Stimulated activated CD4-positive, alpha-beta T cell treated with anti-CD3 and anti-CD28 coated beads, Interleukin-12 subunit alpha, Interleukin-12 subunit beta, amount 100 ng/mL, for 4 hours (primary cell): ENCODE measurements around the gene CACNA1F.

Experiments
- DNase-seq: peaks from one replicate; pipeline ENCODE4 v3.0.0-alpha.2; 2020

Gene CACNA1F

DNA sequence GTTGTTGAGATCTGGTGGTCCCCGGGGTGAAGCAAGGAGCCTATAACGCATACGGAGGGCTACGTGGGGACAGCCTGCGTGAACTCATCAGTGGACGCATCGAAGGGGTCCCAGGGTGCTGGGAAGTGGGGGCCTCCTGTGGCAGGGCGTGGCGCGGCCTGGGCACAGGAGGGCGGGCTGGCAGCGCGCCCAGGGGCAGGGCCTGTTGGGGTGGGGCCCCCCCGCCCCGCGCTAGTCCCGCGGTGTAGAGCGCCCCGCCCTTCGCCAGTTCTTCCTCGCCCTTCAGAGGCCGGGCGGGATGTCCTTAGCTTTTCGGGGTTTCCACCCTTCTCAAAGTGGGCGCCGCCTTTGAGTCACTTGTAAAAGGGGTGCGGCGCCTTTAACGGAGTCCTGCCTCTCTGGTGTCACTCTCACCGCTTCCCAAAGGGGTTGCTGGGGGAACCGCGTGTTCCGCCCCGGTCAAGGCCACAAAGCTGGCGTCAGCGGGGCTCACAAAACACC, 60.8 kb downstream of the CACNA1F start:
- peak; percentile 59 for DNase-seq

DNA sequence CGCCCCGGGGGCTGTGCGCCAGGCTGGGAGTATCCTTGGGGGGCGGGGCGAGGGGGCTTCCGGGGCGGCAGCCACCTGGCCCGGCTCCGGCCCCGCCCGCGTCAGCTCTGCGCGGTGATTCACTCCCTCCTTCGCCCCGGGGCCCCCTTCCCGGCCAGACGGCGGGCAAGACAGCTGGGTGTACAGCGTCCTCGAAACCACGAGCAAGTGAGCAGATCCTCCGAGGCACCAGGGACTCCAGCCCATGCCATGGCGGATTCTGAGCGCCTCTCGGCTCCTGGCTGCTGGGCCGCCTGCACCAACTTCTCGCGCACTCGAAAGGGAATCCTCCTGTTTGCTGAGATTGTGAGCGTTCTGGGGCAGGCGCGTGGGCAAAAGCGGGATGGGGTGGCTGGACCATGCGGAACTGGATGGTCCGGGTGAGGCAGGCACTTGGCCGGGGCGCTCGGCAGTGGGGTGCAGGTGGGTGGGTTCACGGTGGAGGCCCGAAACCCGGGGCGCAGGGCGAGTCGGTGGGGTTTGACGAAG, 61.3 kb downstream of the CACNA1F start, which contains the start of gene PLP2:
Gene PLP2 (plus strand): TSS at position 147 of the 528 bp plus-strand sequence. CDS start 103 bp downstream, at position 250.
- peak; percentile 70 for DNase-seq

DNA sequence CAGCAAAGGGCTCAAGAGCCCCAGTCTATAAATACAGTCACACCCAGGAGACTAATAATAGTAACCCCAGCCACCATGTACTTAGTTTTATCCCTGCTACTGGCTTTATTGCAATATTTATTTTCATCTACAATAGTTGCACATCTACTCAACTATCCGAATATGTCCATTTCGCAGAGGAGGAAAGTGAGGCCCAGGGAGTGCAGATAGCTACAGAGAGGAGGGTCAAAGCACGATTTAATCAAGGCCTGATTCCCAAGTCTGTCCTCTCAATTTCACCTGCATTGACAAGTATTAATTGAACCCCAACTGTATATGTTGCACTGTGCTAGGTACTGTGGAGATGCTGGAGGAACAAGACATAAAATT, 65.4 kb downstream of the CACNA1F start:
- DNase-seq, result no peak

DNA sequence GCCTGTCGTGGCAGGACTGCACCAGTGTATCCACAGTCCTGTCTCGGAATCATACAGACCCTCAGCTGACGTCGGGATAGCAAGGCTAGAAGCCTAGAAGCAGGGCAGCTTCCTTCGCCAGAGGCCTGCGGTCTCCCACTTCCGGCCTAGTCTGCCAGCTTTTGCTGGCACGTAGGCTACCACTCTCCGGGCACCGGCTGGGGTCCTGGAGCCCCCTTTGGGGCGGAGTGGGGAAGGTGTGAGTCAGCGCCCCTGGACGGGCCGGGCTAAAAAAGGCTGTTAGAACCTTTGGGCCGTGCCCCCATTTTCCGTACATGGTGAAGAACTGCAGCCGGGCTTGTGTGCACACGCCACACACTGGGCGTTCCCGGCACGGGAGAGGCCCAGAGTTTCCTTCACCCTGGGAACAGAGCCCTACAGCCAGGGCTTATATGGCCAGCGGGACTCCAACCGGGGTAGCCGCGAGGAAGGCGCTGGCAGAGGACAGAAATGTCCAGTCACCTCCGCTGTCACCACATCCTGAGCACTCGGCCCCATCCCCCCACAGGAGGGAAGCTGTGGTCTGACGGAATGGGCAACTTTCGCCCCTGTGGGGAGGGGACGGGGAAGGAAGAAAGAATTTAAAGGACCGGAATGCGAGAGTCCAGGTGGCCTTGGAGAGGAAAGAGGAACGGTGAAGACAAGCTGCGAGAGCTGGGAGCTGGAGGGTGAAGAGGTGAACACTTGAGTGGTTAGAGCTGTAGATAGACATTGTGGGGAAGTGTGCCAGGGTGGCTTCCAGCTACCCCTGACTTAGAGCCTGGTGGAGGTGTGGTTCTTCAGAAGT, 66.0 kb downstream of the CACNA1F start:
- DNase-seq, result peak; percentile 43

DNA sequence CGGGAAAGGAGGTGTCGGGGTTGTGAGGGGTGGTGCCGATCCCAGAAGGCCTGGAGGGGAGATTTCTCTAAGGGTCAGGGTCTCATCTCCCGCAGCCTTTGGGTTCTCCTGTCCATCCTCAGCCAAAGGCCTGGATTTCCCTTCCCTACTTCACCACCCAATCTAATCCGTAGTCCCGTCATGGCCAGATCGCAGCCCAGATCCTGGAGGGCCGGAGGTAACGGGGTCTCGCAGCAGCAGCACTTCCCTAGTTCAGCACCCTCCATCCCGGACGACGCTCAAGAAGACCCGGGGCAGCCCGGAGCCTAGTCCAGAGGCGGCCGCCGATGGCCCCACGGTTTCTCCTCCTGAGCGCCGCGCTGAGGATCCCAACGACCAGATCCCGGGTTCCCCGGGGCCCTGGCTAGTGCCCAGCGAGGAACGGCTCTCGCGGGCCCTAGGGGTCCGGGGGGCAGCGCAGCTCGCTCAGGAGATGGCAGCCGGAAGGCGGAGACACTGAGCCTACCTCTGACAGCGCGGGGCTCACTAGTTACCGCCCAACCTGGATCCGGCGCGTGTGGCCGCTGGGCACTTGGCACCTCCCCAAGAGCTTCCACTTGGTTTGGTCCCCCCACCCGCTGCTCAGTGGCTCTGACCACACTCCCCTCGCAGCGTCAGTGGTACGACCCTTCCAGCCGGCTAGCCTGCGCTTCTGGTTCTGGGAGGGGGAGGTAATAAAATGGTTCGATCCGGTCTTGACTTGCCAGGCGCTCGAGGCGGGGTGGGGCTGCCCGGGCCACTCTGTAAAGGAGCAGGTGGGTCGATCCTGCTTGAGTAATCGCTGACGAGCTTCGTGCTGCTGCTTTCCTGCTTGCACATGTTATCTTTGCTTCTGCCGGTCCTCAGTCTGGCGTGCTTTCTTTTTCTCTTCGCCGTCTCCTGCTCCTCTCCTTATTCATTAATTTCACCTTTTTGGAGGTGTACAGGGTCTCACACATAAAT, 66.9 kb downstream of the CACNA1F start:
- DNase-seq, result peak; percentile 53

DNA sequence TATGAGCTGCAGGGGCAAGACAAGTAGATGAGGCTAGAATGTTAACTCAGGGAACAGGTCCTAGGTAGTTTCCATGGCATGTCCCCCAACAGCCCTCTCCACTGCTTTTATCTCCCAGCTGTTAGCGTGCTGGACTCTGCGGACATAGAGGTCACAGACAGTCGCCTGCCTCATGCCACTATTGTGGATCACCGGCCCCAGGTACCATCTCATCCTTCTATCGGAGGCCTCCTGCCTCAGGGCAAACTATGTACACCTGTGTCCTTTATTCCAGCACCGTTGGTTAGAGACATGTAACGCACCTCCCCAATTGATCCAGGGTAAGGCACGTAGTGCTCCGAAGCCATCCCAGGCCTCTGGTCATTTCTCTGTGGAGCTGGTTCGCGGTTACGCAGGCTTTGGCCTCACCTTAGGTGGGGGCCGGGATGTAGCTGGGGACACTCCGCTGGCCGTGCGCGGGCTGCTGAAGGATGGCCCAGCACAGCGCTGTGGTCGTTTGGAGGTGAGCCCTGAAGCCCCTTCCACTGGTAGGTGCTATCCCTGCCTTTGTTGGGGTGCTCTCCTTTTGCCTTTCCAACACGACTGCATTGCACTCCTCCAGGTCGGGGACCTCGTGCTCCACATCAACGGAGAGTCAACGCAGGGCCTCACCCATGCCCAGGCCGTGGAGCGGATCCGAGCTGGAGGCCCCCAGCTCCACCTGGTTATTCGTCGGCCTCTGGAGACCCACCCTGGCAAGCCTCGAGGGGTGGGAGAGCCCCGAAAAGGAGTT, 68.4 kb downstream of the CACNA1F start:
- no peak for DNase-seq

DNA sequence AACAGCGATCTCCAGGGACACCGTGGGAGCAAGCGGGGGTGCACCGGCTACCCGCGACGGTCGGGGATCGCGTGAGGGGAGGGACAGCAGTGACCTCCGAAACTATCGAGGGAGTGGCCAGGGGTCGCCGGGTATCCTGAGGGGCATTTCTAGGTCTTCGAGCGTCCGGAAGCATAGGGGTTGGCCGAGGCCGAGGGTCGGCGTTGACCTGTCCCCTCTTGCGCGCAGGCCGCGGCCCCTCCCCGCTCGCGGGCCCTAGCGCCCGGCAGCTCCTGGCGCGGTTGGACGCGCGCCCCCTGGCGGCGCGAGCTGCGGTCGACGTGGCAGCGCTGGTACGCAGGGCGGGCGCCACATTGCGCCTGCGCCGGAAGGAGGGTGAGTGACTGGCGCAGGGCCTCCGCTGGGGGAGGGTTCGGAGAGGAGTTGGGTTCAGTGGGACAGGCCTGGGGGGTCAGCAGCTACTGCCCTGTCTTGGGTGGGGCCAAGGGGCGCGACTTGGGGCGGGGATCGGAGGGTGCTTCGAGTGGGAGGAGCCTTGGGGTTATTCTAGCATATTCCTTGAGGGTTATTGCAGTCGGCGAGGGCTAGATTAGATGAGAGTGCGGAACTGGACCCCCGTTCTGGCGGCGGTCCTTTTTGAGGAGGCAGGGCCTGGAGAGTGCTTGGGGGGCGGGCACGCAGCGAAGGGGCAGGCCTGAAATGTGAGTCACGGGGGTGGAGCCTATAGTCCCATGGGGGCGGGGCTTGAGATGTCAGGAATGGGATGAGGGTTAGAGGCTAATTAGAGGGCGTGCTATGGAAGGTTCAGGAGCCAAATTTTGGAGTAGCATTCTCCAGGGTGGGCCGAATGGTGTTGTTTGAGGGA, 69.4 kb downstream of the CACNA1F start:
- peak; percentile 72 for DNase-seq

DNA sequence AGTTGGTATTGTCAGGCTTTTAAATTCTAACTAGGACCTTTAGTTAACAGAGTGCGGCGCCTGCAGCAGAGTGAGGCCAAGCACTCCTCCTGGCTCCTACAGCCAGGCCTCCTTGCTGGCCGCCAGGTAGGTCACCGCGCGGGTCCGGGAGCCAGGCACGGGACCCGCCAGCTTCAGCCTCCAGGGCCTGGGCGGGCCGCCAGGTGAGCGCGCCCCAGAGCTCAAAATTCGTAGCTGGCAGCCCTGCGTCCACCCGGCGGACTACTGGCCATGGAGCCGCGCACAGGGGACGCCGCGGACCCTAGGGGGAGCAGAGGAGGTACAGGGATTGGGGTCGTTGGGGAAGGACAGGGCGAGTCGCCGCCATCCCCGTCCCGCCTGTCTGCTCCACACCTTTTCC, 70.5 kb downstream of the CACNA1F start, which contains the start of gene MAGIX:
Gene MAGIX (plus strand): TSS at position 139 of the 400 bp plus-strand sequence. CDS start 132 bp downstream, at position 271.
- no peak for DNase-seq

DNA sequence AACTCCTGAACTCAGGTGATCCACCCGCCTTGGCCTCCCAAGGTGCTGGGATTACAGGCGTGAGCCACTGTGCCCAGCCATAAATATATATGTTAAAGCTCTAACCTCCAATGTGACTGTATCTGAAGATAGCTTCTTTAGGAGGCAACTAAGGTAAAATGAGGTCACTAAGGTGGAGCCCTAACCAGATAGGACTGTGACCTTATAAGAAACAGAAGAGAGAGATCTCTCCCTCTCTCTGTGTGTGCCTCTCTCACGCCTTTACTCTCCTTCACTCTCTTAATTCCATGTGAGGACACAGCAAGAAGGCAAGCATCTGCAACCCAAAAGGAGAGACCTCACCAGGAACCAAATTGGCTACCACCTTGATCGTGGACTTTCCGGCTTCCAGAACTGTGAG, 71.5 kb downstream of the CACNA1F start:
- no peak for DNase-seq

DNA sequence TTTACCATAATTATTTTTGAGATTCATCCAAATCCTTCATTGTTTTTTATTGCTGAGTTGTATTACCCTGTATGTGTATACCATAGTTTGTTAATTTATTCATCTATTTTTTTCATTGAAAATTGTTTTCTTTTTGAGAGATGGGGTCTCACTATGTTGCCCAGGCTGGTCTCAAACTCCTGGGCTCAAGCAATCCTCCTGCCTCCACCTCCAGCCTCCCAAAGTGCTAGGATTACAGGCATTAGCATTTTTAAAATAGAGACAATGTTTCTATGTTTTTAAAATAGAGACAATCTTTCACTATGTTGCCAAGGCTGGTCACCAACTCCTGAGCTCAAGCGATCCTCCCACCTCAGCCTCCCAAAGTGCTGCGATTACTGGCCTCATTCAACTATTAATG, 72.2 kb downstream of the CACNA1F start:
- DNase-seq, result no peak

DNA sequence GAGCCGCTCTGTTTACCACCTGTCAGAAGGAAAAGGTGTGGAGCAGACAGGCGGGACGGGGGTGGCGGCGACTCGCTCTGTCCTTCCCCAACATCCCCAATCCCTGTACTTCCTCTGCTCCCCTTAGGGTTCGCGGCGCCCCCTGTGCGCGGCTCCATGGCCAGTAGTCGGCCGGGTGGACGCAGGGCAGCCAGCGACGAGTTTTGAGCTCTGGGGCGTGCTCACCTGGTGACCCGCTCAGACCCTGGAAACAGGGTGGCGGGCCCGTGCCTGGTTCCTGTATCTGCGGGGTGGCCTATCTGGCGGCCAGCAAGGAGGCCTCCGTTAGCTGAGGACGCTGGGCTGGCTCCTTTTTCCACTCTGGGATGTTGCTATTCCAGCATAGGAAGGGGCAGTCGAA, 75.9 kb downstream of the CACNA1F start:
- no peak for DNase-seq

DNA sequence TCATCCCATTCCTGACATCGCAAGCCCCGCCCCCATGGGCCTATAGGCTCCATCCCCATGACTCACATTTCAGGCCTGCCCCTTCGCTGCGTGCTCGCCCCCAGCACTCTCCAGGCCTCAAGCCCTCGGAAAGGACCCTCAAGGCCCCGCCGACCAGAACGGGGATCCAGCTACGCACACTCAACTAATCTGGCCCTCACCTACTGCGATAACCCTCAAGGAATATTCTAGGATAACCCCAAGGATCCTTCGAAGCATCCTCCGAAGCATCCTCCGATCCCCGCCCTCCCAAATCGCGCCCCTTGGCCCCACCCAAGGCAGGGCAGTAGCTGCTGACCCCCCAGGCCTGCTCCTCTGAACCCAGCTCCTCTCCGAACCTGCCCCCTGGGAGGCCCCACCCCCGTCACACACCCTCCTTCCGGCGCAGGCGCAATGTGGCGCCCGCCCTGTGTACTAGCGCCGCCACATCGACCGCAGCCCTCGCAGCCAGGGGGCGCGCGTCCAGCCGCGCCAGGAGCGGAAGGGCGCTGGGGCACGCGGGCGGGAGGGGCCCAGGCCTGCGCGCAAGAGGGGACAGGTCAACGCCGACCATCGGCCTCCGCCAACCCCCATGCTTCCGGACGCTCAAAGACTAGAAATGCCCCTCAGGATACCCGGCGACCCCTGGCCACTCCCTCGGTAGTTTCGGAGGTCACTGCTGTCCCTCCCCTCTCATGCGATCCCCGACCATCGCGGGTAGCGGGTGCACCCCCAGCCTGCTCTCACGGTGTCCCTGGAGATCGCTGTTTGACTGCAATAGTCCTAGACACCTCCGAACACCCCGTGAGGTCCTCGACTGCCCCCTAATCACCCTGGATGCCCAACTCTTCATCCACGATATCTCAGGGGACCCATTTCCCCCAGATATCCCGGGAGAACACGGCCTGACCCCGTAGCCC, 77.0 kb downstream of the CACNA1F start:
- DNase-seq, result peak; percentile 80

DNA sequence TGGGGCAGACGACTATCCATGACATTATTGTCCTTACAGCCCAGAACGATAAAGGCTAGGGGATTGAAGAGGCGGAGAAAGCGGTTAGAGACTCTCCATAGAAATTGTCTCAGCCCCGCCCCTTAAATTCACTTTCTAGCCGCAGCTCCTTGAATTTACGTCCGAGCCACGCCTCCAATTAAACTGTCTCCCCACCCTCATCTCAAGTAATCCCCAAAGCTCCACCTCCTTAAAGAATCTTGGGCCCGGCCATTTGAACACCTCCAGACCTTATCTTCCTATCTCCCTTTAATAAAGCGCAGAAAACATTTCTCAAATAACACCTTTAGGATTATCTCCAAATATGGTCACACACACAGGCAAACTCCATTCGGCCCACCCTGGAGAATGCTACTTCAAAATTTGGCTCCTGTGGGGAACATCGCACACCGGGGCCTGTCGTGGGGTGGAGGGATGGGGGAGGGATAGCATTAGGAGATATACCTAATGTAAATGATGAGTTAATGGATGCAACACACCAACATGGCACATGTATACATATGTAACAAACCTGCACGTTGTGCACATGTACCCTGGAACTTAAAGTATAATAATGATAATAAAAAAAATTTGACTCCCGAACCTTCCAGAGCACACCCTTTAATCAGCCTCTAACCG, 77.8 kb downstream of the CACNA1F start:
- no peak for DNase-seq
